ENCODE results near the gene POTEM.
"Not testable (repeated sequence)": the region's sequence is repeated elsewhere in the genome, so short reads cannot be mapped to it uniquely, and the experiment has no call there.

Gene POTEM

DNA sequence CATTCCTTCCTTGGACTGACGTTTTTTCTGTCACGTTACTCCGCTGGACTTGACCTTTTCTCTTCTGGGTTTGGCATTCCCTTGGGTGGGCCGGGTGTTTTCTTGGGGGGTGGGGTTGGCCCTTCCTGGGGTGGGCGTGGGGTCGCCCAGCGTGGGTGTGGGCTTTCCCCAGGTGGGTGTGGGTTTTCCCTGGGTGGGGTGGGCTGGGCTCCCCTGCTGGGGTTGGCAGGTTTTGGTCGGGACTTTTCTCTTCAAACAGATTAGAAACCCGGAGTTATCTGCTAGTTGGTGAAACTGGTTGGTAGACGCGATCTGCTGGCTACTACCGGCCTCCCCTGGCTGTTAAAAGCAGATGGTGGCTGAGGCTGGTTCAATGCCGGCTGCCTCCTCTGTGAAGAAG, at the start of gene POTEM:
TSS of gene POTEM (plus strand) at position 301 of the 400 bp plus-strand sequence. CDS start at position 353, 52 bp downstream.
- H3K79me2 ChIP-seq (ENCODE audit: control insufficient read depth, insufficient read depth, low read length, unreplicated experiment); H3K36me3 ChIP-seq (ENCODE audit: insufficient read depth, low read length); H3K27me3 ChIP-seq (ENCODE audit: insufficient read depth, low read length); H2AFZ ChIP-seq (ENCODE audit: low read length, unreplicated experiment); H3K4me3 ChIP-seq (ENCODE audit: low read depth, low read length); H3K27ac ChIP-seq (ENCODE audit: low read depth, low read length); H3K4me1 ChIP-seq (ENCODE audit: control insufficient read depth, insufficient read depth, low read length, unreplicated experiment): not testable (repeated sequence)

DNA sequence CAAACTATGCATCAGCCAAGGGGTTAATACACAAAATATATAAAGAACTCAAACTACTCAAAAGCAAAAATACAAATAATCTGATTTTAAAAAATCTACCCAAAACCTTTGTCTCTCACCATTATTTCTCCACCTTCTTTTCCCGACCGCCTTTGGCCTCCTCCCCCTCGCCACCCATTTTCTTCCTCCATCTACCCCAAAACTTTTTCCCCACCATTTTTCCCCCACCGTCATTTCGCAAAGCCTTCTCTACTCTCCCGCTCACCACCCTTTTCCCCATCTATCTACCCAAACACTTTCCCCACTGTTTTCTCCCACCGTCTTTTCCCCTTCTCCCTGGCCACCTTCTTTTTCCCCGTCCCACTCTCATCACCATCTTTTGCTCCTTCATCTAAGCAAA, 48.9 kb upstream of the POTEM start:
- not testable (repeated sequence) for H3K4me3 ChIP-seq (ENCODE audit: low read depth, low read length); H3K36me3 ChIP-seq (ENCODE audit: insufficient read depth, low read length)

DNA sequence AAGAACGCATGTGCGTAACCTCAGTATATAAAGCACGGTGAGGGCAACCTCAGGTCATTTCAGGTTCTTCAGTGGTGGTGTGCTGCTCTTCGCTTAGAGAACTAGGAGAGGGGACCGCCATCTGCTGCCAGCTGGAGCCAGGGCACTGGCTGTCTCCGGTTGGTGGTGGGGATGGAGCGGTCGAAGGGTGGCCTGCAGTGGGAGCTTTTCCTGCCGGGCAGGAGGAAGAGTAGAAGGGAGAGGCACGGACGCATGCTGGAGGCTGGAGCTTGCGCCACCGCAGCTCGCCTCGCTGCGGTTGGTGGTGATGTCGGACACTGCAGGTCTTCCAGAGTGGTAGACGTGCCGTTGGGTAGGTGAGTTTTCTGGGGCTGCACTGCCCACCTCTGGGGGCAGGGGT, 47.2 kb upstream of the POTEM start:
- not testable (repeated sequence) for H3K27ac ChIP-seq (ENCODE audit: low read depth, low read length); H3K79me2 ChIP-seq (ENCODE audit: control insufficient read depth, insufficient read depth, low read length, unreplicated experiment); H3K4me1 ChIP-seq (ENCODE audit: control insufficient read depth, insufficient read depth, low read length, unreplicated experiment); H3K27me3 ChIP-seq (ENCODE audit: insufficient read depth, low read length); H3K36me3 ChIP-seq (ENCODE audit: insufficient read depth, low read length); H3K4me3 ChIP-seq (ENCODE audit: low read depth, low read length); H2AFZ ChIP-seq (ENCODE audit: low read length, unreplicated experiment)

More for the DNA sequence above, 48.9 kb upstream of the POTEM start:
- H2AFZ ChIP-seq (ENCODE audit: low read length, unreplicated experiment); H3K4me1 ChIP-seq (ENCODE audit: control insufficient read depth, insufficient read depth, low read length, unreplicated experiment); H3K27me3 ChIP-seq (ENCODE audit: insufficient read depth, low read length); H3K27ac ChIP-seq (ENCODE audit: low read depth, low read length); H3K79me2 ChIP-seq (ENCODE audit: control insufficient read depth, insufficient read depth, low read length, unreplicated experiment): not testable (repeated sequence)

DNA sequence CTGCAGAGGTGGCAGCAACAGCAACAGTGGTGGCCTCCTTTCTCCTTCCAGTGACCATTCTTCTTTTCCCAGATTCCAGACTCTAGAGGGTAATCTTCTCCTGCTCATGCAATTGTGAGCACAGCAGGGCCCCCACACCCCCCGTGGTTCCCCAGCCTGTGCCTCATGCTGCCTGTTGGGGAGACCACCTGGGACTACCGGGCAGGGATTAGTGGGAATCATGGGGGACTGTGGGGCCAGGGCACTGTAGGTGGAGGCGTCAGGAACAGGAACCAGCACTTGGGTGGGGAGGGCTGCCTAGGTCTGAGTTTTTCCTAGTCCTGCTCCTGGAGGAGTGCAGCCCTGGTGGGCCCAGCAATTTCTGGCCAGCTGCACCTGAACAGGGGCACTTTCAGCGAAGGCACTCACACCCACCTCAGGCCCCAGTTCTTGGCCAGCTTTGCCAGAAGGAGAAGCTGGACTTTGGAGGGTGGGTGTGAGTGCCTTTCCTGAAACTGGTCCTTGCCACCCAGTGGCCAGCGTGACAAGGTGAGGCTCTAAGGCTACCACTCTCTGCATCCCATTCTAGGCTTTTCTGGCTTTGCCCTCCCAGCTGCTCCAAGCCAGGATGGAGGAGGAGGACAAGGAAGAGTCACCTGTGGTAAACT, 46.1 kb upstream of the POTEM start:
- H3K4me3 ChIP-seq (ENCODE audit: low read depth, low read length); H3K36me3 ChIP-seq (ENCODE audit: insufficient read depth, low read length); H2AFZ ChIP-seq (ENCODE audit: low read length, unreplicated experiment); H3K4me1 ChIP-seq (ENCODE audit: control insufficient read depth, insufficient read depth, low read length, unreplicated experiment); H3K27ac ChIP-seq (ENCODE audit: low read depth, low read length); H3K79me2 ChIP-seq (ENCODE audit: control insufficient read depth, insufficient read depth, low read length, unreplicated experiment); H3K27me3 ChIP-seq (ENCODE audit: insufficient read depth, low read length): not testable (repeated sequence)

DNA sequence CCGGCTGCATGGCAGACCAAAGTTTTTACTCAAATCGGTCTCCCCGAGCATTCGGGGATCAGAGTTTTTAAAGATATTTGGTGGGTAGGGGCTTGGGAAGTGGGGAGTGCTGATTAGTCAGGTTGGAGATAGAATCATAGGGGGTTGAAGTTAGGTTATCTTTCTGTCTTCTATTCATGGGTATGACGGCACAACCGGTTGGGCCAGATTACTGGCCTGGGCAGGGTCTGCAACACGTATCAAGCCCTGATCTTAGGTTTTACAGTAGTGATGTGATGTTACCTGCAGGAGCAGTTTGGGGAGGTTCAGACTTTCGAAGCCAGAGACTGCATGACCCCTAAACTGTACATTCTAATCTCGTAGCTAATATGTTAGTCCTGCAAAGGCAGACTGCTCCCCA, 30.4 kb upstream of the POTEM start:
- not testable (repeated sequence) for H3K27me3 ChIP-seq (ENCODE audit: insufficient read depth, low read length); H2AFZ ChIP-seq (ENCODE audit: low read length, unreplicated experiment); H3K27ac ChIP-seq (ENCODE audit: low read depth, low read length)

DNA sequence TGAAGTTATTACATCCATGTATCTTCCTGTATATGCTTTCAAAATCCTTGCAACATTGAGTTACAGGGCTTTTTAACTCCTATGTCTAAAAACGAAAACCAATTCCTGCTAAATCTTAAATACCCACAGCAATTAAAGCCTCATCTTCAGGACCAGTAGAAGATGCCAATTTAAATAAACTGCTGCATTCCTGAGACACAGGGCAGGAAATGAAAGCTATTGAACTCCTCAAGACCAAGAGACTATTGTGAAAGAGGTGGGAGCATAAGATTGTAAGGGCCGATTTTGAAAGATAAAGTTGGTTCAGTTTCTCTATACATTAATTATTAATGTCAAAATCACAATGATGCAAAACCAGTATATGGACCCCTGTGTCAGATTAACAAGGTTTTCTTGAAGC, 28.5 kb upstream of the POTEM start:
- not testable (repeated sequence) for H3K4me1 ChIP-seq (ENCODE audit: control insufficient read depth, insufficient read depth, low read length, unreplicated experiment); H3K36me3 ChIP-seq (ENCODE audit: insufficient read depth, low read length); H2AFZ ChIP-seq (ENCODE audit: low read length, unreplicated experiment); H3K4me3 ChIP-seq (ENCODE audit: low read depth, low read length); H3K79me2 ChIP-seq (ENCODE audit: control insufficient read depth, insufficient read depth, low read length, unreplicated experiment); H3K27me3 ChIP-seq (ENCODE audit: insufficient read depth, low read length); H3K27ac ChIP-seq (ENCODE audit: low read depth, low read length)

More for the DNA sequence above, 30.4 kb upstream of the POTEM start:
- H3K79me2 ChIP-seq (ENCODE audit: control insufficient read depth, insufficient read depth, low read length, unreplicated experiment); H3K36me3 ChIP-seq (ENCODE audit: insufficient read depth, low read length); H3K4me3 ChIP-seq (ENCODE audit: low read depth, low read length); H3K4me1 ChIP-seq (ENCODE audit: control insufficient read depth, insufficient read depth, low read length, unreplicated experiment): not testable (repeated sequence)

DNA sequence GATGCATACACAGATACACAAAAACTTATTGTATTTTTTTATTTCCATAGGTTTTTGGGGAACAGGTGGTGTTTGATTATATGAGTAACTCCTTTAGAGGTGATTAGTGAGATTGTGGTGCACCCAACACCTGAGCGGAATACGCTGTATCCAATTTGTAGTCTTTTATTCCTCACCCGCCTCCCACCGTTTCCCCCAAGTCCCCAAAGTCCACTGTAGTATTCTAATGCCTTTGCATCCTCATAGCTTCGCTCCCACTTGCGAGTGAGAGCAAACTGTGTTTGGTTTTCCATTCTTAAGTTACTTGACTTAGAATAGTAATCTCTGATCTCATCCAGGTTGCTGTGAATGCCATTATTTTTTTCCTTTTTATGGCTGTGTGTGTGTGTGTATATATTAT, 17.3 kb upstream of the POTEM start:
- not testable (repeated sequence) for H3K36me3 ChIP-seq (ENCODE audit: insufficient read depth, low read length); H3K27ac ChIP-seq (ENCODE audit: low read depth, low read length); H2AFZ ChIP-seq (ENCODE audit: low read length, unreplicated experiment); H3K4me3 ChIP-seq (ENCODE audit: low read depth, low read length); H3K79me2 ChIP-seq (ENCODE audit: control insufficient read depth, insufficient read depth, low read length, unreplicated experiment); H3K4me1 ChIP-seq (ENCODE audit: control insufficient read depth, insufficient read depth, low read length, unreplicated experiment); H3K27me3 ChIP-seq (ENCODE audit: insufficient read depth, low read length)

DNA sequence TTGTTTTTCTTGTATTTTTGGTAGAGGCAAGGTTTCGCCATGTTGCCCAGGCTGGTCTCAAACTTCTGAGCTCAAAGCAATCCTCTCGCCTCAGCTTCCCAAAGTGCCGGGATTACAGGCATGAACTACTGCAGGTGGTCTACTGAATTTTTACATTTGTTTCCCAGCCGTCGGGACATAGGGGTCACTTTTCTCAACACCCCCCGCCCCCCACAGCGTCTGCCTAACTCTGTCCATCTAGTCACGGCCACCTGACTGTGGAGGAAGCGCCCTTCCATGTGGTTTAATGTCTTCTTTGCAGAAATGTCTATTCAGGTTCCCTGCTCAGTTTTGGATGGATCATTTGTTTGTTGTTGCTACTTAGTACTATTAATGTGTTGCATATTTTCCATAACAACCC, 14.1 kb upstream of the POTEM start:
- H3K4me1 ChIP-seq (ENCODE audit: control insufficient read depth, insufficient read depth, low read length, unreplicated experiment); H2AFZ ChIP-seq (ENCODE audit: low read length, unreplicated experiment); H3K27me3 ChIP-seq (ENCODE audit: insufficient read depth, low read length); H3K4me3 ChIP-seq (ENCODE audit: low read depth, low read length); H3K36me3 ChIP-seq (ENCODE audit: insufficient read depth, low read length); H3K79me2 ChIP-seq (ENCODE audit: control insufficient read depth, insufficient read depth, low read length, unreplicated experiment); H3K27ac ChIP-seq (ENCODE audit: low read depth, low read length): not testable (repeated sequence)

DNA sequence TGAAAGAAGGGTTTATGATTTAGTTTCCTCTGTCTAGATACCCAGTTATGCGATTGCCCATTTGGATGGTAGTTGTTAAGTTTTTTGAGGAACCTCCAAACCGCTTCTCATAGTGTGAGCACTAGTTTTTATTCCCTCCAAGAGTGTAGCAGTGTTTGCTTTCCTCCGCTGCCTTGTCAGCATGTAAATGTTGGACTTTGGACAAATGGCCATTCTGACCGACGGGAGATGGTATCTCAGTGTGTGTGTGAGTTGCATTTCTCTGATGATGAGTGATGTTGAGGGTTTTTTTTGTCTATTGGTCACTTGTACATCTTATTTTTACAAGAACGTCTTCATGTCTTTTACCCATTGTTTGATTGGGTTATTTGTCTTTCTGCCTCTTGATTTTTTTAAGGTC, 11.4 kb upstream of the POTEM start:
- H3K36me3 ChIP-seq (ENCODE audit: insufficient read depth, low read length); H3K4me3 ChIP-seq (ENCODE audit: low read depth, low read length); H3K27me3 ChIP-seq (ENCODE audit: insufficient read depth, low read length): not testable (repeated sequence)

DNA sequence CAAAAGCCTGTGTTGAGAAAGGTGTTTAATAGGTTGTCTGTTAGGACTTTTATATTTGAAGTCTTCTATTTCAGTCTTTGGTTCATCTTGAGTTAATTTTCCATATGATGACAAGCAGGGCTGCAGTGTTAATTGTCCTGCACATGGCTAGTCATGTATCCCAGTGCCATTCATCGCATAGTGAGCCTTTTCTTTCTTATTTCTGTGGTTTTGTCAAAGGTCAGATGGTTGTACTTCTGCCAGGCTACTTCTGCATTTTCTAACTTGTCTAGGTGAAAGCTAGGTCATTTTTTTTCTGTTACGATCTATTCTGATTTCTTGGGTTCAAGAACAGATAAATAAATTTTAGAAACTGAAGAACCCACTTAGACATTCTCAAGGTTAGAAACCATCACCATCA, 5.7 kb upstream of the POTEM start:
- H3K79me2 ChIP-seq (ENCODE audit: control insufficient read depth, insufficient read depth, low read length, unreplicated experiment); H3K4me3 ChIP-seq (ENCODE audit: low read depth, low read length); H3K27me3 ChIP-seq (ENCODE audit: insufficient read depth, low read length); H3K36me3 ChIP-seq (ENCODE audit: insufficient read depth, low read length); H3K27ac ChIP-seq (ENCODE audit: low read depth, low read length); H2AFZ ChIP-seq (ENCODE audit: low read length, unreplicated experiment); H3K4me1 ChIP-seq (ENCODE audit: control insufficient read depth, insufficient read depth, low read length, unreplicated experiment): not testable (repeated sequence)

More for the DNA sequence above, 11.4 kb upstream of the POTEM start:
- H2AFZ ChIP-seq (ENCODE audit: low read length, unreplicated experiment); H3K79me2 ChIP-seq (ENCODE audit: control insufficient read depth, insufficient read depth, low read length, unreplicated experiment); H3K27ac ChIP-seq (ENCODE audit: low read depth, low read length); H3K4me1 ChIP-seq (ENCODE audit: control insufficient read depth, insufficient read depth, low read length, unreplicated experiment): not testable (repeated sequence)

DNA sequence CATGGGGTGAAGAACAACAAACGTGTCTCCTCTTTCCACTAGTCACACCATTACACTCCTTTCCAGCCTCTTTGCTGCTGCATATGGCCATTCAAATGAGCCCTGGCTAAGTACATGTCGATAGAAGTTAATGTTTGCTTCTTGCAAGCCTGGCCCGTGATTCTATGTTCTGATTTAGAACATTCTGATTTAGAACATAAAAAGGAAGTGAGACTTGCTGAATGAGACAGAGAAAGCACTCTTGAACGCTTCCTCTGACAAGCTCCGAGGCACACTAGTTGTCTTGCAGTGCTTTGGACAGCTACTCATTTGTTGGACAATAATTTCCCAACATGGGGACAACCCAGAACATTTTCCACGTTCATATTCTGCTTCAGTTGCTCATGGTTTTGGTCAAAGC, 5.1 kb upstream of the POTEM start:
- H3K79me2 ChIP-seq (ENCODE audit: control insufficient read depth, insufficient read depth, low read length, unreplicated experiment), result not testable (repeated sequence)

More for the DNA sequence above, 5.1 kb upstream of the POTEM start:
- not testable (repeated sequence) for H3K4me1 ChIP-seq (ENCODE audit: control insufficient read depth, insufficient read depth, low read length, unreplicated experiment); H3K36me3 ChIP-seq (ENCODE audit: insufficient read depth, low read length); H3K4me3 ChIP-seq (ENCODE audit: low read depth, low read length); H2AFZ ChIP-seq (ENCODE audit: low read length, unreplicated experiment); H3K27ac ChIP-seq (ENCODE audit: low read depth, low read length); H3K27me3 ChIP-seq (ENCODE audit: insufficient read depth, low read length)
